ENCODE results near the gene KRTAP4-16. TPM values are rescaled to one million over a fixed set of nuclear protein-coding genes. Genes with fewer than 3 reads are reported as not detected.
"Not testable (repeated sequence)": the region's sequence is repeated elsewhere in the genome, so short reads cannot be mapped to it uniquely, and the experiment has no call there.

Gene KRTAP4-16
- total and polyA plus RNA-seq, 2 of the 8 experiments (the other 6 are each of a cell fraction or from before 2014, with no cell fraction given), result not detected

DNA sequence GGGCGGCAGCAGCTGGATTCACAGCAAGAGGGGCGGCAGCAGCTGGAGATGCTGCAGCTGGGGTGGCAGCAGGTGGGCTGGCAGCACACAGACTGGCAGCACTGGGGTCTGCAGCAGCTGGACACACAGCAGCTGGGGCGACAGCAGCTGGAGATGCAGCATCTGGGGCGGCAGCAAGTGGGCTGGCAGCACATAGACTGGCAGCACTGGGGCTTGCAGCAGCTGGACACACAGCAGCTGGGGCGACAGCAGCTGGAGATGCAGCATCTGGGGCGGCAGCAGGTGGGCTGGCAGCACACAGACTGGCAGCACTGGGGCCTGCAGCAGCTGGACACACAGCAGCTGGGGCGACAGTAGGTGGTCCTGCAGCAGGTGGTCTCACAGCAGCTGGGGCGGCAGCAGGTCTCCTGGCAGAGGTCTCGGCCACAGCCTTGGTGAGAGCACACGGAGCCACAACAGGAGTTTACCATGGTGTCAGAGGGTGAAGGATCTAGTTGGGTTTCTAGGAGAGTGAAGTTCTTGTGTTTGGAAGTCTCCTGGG is 15.9 kb upstream of the KRTAP4-16 start, which contains the start of gene KRTAP4-11:
TSS of gene KRTAP4-11 (minus strand) at position 528 of the 541 bp plus-strand sequence. CDS start at position 470, 58 bp downstream.
- H3K4ac ChIP-seq (replicated peaks; ENCODE audit: insufficient read length, low read depth, low read length); H3K18ac ChIP-seq (ENCODE audit: extremely low read depth, low read length); H4K20me1 ChIP-seq (replicated peaks in 1 of 2; ENCODE audit: control insufficient read depth in 1 of 2, insufficient read depth in 2 of 2, low read length in 2 of 2); H2AK5ac ChIP-seq (ENCODE audit: low read depth, low read length); H3K4me2 ChIP-seq (ENCODE audit: insufficient read depth in 1 of 2, low read depth in 2 of 2, low read length in 2 of 2); H3K27me3 ChIP-seq (replicated peaks in 1 of 4; ENCODE audit: control insufficient read depth in 3 of 4, extremely low read depth in 1 of 4, insufficient read depth in 3 of 4, low read length in 3 of 4); H2BK20ac ChIP-seq (ENCODE audit: low read length); H2BK15ac ChIP-seq (ENCODE audit: low read length); H4K91ac ChIP-seq (replicated peaks; ENCODE audit: insufficient read length, low read length); H3K23ac ChIP-seq (ENCODE audit: insufficient read length); H4K5ac ChIP-seq (ENCODE audit: insufficient read length, low read depth, low read length); FAIRE-seq; H3K79me2 ChIP-seq (ENCODE audit: control insufficient read depth in 1 of 2, insufficient read depth in 2 of 2, low read length in 2 of 2); H3K9me3 ChIP-seq (ENCODE audit: insufficient read depth in 2 of 2, low read depth in 1 of 2, low read length in 1 of 2); H3K79me1 ChIP-seq (ENCODE audit: low read depth, low read length); H3K56ac ChIP-seq (replicated peaks; ENCODE audit: insufficient read length, low read depth, low read length); H3K36me3 ChIP-seq (ENCODE audit: control insufficient read depth in 2 of 4, insufficient read depth in 4 of 4, low read length in 3 of 4); H4K8ac ChIP-seq (ENCODE audit: extremely low read depth, insufficient read depth, low read length); H2AFZ ChIP-seq (ENCODE audit: low read length); H2BK120ac ChIP-seq (replicated peaks; ENCODE audit: low read depth, low read length); H3K9ac ChIP-seq (replicated peaks in 1 of 4; ENCODE audit: extremely low read depth in 1 of 4, low read depth in 3 of 4, low read length in 3 of 4); H2BK12ac ChIP-seq (ENCODE audit: low read depth, low read length); CTCF ChIA-PET (ENCODE audit: partially characterized antibody); H3K4me3 ChIP-seq (ENCODE audit: extremely low read depth in 1 of 4, insufficient read depth in 2 of 4, low read depth in 3 of 4, low read length in 4 of 4); H3K14ac ChIP-seq (ENCODE audit: insufficient read length); H3K23me2 ChIP-seq (ENCODE audit: low read depth, low read length); H3K4me1 ChIP-seq (replicated peaks in 1 of 4; ENCODE audit: control insufficient read depth in 3 of 4, insufficient read depth in 4 of 4, low read length in 3 of 4); H2BK5ac ChIP-seq (ENCODE audit: low read depth, low read length); H3K27ac ChIP-seq (ENCODE audit: low read depth, low read length); DNase-seq (ENCODE audit: low read depth in 1 of 2, low spot score in 2 of 2); POLR2A ChIA-PET (ENCODE audit: partially characterized antibody): not testable (repeated sequence)
- WGBS, 2 experiments (ENCODE audit: extremely low coverage in 1 of 2, insufficient coverage in 1 of 2, insufficient read length in 1 of 2, insufficient replicate concordance in 2 of 2, low coverage in 1 of 2, low lambda C conversion rate in 2 of 2, missing lambda C conversion rate in 1 of 2), result 80% methylated on average over 10 of the region's 10 CpGs; no CpG with 5 or more reads in 1 of the 2 experiments
